Stomach (tissue), 4 donors: ENCODE results near the gene FLYWCH1.

Source experiments
- CTCF ChIP-seq, 7 experiments: fragments of 450-650 bp in 4 of 7; fragments of 200-600 bp in 3 of 7; sonication (generic) in 3 of 7; IDR thresholded peaks; one replicate each; pipeline ENCODE4 v1.5.1; 2016 to 2019; ENCODE audit warnings: antibody characterized with exemption in 7 of 7, control low read depth in 2 of 7, mild to moderate bottlenecking in 1 of 7
- EP300 ChIP-seq: sonication (generic); formaldehyde crosslinking; IDR thresholded peaks from one replicate; pipeline ENCODE4 v1.6.1; 2017; ENCODE audit warnings: antibody characterized with exemption
- POLR2A ChIP-seq, 4 donors: fragments of 450-650 bp; IDR thresholded peaks; one replicate each; pipeline ENCODE4 v1.6.1; 2016; ENCODE audit warnings: antibody characterized with exemption in 4 of 4, control low read depth in 2 of 4, mild to moderate bottlenecking in 1 of 4, moderate library complexity in 1 of 4

GRCh38 chr16:2884041-2884451 lies 27.7 kb upstream of the FLYWCH1 start:
- no peak for TF ChIP-seq CTCF (IDR thresholded peaks at IDR 0.05)
- no peak for TF ChIP-seq EP300
- no peak for TF ChIP-seq POLR2A (IDR thresholded peaks at IDR 0.05)
